GM19463 (cell line): ENCODE measurements around the gene TMEM140.

Source experiments
- ATAC-seq: cut with Tn5 transposase; IDR thresholded peaks from one replicate; pipeline ENCODE4 v1.9.1; 2021; ENCODE audit warnings: mild to moderate bottlenecking, moderate library complexity; ENCODE audit not compliant: unreplicated experiment

Gene TMEM140

DNA sequence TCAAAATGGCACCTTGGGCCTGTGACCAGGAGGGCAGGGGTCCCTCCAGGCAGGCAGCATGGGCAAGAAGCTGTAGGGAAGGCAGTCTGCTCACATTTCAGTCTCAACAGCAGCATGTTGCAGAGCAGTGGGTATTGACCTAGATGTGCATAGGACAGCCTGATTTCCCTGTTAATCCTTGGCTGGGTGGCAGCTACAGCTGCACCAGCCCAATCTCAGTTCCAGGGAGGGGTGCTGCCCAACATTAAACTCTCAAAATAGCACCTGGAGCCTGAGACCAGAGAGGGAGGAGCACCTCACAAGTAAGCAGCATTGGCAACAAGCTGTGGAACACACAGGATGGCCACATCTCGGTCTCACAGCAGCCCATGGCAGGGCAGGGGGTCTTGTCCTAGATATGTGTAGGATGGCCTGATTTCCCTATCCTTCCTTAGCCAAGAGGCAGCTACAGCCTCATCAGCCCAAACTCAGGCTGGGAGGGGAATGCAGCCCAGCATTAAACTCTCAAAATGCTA, 10.3 kb downstream of the TMEM140 start:
- no peak for ATAC-seq

DNA sequence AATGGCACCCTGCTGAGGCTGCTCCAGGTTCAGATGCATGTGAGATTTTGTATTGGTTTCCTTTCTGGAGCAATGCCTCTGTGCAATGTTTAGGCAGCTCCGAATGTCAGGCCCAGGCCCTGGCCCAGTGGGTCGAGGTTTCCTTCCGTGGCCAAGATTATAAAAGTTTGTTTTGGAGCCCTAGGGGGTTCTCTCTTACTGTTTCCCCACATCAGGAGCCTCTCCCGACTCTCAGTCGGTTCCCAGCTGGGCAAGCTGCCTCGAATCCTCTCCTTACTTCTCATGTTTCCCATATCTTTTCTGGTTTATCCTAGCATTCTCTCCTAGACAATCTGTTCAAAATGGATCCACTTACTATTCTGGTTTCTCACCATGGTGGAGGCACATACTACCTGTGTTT, 11.0 kb downstream of the TMEM140 start:
- no peak for ATAC-seq

DNA sequence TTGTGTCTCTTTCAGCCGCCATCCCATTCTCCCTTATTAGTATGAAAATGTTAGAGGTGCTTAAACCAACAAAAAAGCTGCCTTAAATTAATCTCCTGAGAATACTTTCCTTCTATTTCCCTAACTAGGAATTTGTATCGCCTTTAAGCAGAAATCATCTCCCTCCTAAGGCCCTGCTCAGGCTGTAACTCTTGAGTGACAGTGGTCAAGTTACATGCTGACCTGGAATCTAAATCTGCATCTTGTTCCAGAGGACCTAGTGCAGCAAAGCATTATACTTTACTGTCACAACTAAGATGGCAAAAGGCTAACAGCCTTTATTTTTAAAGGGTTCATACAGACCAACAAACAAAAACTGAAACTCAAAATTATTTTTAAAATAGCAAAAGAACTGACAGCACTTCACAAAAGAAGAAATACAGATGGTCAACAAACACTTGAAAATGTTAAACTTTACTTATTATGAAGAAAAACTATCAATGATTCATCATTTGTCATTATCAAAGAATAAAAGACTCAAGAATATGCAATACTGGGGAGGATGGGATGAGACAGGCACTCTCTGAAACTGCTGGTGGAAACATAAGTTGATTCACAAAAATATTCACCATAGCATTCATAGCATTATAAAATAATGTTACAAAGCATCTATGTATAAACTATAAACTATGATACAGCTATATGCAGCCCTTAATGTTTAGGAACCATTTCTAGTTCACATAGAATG, 11.7 kb downstream of the TMEM140 start:
- no peak for ATAC-seq

DNA sequence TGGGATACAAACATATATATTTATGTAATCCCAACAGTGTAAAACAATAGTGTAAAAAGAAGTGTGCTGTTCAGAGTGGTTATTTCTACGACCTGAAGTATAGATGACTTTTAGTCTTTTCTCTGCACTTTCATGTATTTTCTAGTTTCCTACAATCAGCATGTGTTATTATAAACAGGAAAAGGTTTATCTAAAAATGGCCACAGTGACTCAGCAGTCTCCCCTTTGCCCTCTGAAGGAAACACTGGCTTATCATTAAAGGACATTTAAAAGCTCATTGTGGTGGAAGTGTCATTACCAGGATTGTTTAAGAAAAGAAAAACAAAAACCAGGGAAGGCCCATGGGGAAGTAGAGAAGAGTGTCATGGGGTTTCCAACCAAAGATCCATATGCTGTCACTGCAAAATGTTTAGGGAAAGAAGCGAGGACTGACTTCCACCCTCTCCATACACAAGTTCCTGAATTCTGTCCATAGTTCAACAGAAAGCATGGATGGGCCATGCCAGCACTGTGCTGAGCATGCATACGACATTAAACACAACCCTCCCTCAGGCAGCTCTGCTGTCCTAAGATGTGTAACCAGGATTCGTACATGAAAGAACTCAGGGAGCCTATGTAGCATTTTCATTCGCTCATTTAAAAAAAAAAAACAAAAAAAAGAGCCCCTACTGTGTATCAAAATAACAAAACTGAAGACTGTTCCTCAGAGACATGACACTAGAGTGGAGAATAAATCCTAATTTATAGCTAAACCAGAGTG, 12.4 kb downstream of the TMEM140 start:
- ATAC-seq = peak; percentile 49

DNA sequence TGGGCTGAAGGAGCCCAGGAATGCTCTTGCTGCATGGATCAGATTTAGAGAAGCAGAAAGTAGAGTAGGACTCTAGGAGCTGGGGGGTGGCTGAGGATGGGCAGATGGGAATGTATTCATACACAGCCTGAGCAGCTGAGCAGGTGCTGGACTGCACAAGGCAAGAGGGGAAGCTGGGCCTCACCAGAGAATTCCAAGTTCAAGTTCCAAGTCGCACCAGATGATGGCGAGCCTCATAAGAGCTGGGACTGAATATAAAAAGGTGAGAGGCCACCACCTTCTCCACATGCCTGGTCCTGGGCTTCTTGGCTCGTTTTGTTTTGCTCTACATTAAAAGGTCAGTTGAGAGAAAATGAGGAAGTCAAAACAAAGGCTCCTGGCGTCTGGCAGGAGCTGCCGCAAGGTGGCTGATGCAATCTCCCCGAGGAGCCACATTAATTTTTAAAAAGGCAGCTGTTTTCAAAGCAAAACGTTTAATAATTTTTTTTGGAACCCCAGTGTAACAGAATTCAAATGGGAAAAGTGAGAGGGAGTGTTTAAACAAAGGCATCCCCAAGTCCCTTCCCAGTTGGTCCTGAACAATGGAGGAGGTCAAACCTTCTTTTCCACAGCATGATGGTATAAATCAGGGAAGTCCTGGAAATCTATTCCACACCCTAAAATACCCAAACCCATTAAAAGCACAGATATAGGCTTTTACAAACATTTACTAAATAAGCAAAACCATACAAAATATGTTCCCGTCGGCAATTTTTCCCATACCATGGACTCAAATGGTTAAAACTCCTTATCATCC, 13.2 kb downstream of the TMEM140 start:
- no peak for ATAC-seq

DNA sequence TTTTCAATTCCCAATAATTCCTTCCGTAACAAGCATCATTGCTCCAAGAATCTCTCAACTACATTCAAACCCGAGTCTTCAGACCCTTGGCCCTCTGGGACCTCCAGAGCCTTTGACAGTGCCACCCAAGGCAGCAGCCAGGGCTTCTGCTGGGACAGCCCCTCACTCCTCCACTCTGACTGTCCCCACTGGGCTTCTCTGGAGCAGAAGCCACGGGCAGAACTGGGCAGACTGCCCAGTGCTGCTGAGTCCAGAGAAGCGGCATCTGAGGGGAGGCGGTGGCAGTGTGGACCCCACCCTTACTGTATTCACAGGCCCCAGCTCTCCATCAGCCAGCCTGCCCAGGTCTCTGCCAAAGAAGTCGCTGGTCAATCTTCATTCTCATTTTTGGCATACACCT, 13.8 kb downstream of the TMEM140 start:
- ATAC-seq = no peak

DNA sequence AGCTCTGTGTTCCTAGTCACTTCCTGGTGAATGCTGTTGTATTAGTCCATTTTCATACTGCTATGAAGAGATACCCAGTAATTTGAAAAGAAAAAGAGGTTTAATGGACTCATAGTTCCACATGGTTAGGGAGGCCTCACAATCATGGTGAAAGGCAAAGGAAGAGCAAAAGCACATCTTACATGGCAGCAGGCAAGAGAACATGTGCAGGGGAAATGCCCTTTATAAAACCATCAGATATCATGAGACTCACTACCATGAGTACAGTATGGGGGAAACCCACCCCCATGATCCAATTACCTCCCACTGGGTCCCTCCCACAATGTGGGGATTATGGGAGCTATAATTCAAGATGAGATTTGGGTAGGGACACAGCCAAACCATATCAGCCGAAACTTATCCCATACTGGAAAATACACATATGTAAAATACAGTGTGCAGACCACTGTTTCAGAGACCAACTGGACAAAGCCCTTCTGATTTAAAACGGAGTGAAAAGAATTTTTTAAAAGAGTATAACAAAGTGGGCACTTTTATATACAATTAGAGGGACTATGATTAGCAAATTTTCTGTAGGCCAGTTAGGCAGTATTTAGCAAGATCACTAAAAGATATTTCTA, 14.6 kb downstream of the TMEM140 start:
- no peak for ATAC-seq

DNA sequence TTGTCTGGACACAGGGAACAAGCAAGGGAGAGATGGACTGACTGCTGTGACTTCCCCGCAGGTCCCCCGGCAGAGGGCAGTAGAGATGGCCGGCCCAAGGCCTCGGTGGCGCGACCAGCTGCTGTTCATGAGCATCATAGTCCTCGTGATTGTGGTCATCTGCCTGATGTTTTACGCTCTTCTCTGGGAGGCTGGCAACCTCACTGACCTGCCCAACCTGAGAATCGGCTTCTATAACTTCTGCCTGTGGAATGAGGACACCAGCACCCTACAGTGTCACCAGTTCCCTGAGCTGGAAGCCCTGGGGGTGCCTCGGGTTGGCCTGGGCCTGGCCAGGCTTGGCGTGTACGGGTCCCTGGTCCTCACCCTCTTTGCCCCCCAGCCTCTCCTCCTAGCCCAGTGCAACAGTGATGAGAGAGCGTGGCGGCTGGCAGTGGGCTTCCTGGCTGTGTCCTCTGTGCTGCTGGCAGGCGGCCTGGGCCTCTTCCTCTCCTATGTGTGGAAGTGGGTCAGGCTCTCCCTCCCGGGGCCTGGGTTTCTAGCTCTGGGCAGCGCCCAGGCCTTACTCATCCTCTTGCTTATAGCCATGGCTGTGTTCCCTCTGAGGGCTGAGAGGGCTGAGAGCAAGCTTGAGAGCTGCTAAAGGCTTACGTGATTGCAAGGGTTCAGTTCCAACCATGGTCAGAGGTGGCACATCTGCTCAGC, 16.6 kb downstream of the TMEM140 start:
- no peak for ATAC-seq

DNA sequence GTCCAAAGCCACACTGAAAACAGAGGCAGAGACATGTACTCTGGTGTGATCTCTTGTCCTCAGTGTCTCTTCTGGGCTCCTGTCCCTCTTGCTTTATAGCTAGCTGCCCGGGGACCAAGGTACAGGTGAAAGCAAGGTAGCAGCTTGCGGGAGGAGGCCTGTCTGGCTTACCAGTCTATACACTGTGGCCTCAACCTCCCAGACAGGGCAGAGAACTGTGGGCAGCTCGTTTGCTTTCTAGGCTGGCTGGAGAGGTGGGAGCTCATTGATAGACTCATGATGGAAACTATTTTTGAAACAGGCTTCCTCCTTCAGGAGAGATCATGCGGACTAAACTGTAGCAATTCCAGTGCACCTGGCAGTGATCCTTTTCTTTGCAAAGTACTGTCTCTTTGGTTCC, 18.0 kb downstream of the TMEM140 start:
- ATAC-seq = no peak

DNA sequence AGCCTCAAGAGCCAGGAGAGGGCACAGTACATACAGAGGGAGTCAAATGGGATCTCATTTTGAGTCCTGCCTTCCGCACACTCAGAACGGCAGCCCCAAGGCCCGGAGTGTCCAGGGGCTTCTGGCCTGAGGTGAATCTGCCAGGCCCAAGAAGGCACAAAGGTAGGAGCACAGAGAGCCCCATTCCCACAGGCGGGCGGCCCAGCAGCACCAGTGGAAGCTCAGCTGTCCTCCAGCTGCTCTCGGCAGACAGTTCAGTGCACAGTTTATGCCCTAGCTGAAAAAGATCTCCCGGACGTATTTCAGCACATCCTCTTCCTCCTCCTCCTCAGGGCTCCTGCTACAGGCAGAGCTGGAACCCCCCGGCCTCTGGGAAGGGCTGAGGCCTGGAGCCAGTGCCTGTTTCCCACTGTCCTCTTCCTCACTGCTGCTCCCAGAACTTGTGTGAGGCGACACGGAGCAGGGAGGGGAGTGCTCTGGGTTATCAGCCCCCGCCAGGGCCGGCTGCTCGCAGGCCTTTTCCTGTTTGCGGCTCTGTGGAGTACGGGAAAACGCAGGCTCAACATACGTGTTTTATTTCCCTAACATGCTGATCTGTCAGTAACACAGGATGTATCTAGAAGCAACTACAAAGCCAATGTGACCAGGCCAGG, 18.6 kb downstream of the TMEM140 start:
- no peak for ATAC-seq

DNA sequence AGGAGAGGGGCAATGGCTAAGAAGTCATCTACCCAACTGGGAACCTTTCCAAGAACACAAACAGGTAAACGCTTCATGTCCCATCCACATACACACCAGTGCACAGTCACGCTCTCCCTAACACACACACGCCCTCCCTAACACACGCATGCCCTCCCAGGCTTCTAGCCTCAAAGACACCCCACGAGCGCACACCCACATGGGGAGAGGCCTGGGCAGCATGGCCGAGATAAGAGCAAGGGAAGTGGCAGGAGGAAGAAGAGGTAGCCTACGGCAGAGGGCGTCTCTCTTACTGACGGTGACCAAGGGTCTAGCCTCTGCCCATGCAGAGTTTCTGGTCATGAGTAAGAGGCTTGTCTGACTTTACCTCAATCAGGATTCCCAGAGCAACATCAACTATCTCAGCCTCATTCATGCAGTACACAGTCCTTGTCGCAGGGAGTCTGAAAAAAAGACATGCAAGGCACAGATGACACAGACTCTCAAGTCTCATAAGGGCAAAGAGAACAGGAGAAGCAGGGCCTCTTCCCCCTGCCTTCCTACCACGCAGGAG, 19.6 kb downstream of the TMEM140 start:
- ATAC-seq = no peak

DNA sequence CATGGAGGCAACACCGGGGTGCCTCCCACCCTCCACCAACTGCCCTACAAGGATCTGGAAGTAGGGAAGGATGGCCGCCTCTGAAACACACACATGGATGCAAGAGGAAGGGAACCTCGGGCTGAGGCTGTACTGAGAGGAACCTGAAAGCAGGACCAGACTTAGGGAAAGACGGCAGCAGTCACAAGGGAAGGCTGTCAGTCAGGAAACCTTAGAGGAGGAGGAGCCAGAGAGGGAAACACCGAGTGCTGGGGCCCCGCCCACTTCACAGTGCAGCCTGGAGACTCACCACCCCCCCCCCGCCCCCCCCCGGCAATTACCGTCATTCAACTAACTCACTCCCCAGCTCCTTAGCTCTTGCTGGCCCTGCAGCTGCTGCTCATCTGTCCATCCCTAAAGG, 20.1 kb downstream of the TMEM140 start:
- ATAC-seq = no peak

DNA sequence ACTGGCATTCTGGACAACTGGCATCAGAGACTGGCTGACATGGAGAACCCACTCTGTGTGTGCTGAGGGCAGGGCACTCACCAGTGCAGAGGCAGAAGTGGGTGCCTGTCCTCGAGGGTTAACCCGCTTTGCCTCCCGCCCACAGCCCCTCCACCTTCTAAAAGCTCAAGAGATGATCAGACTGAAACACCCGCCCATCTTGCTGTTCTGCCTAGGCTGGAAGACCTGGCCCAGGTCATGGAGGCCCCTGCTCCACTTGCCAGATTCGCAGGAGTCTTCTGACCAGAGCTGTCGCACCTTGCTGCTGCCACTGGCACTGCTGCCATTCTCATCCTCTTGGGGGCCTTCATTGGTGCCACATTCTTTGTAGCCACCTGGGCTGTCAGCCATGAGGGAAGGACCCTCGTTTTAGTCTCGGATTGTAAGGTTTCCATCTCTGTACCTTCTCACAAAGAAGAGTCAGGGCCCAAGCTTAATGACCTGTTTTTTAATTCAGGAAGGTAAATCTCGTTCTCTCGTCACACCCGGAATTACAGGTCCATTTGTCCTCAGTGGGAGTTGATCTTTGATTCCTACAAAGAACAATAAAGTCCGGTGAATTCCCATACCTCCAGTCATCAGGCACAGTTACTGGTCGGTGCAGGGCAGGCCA, 20.7 kb downstream of the TMEM140 start:
- no peak for ATAC-seq

DNA sequence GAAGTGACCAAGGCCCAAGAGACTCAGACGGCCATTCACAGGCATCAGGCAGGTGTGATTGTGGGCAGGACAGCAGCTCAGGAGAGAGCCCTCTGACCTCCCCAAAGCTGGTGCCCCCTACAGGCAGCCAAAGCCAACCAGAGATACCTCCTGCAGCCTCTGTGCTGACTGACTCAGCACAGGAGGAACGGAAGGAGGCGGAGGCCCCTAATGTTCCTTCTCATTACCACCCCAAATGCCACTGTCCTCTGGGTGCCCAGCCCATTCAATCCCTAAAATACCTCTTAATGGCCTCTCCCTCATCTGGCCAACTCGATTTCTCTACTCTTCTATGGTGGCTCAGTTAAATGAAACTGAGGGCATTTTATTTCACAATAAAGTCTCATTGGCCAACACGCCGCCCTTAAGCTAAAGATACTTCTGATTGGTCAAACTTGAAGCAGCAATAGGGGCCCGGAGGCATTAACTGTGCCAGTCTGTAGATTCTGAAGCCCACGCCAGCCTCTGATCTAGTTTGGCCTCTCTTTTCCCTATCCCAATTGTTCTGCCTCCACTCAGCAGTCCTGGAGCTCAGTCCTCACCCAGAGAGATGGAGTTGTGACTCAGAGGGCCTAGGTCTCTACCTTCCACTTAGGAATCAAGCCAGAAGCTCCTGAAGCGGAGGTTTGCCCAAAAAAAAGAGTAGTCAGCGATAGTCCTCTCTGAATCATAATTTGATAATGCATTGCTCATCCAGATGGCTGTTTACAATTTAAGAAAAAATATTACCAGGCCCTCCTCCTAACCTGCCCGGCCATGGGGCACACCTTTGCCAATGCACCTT, 21.5 kb downstream of the TMEM140 start:
- peak; percentile 38 for ATAC-seq

DNA sequence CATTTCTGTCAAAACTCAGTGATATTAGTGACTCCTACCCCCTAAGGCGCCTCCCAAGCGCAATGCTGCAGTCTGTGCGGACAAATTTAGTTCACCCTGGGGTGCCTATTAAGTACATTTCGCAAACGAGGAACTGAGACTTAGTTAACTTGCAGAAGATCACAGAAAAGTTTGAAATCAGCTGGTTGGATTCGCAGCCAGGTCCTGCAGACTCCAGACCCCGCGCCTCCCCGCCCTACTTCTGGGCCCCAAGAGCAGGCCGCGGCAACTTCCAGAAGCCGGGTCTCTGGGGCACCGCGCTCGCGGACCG, 22.0 kb downstream of the TMEM140 start:
- ATAC-seq = no peak

DNA sequence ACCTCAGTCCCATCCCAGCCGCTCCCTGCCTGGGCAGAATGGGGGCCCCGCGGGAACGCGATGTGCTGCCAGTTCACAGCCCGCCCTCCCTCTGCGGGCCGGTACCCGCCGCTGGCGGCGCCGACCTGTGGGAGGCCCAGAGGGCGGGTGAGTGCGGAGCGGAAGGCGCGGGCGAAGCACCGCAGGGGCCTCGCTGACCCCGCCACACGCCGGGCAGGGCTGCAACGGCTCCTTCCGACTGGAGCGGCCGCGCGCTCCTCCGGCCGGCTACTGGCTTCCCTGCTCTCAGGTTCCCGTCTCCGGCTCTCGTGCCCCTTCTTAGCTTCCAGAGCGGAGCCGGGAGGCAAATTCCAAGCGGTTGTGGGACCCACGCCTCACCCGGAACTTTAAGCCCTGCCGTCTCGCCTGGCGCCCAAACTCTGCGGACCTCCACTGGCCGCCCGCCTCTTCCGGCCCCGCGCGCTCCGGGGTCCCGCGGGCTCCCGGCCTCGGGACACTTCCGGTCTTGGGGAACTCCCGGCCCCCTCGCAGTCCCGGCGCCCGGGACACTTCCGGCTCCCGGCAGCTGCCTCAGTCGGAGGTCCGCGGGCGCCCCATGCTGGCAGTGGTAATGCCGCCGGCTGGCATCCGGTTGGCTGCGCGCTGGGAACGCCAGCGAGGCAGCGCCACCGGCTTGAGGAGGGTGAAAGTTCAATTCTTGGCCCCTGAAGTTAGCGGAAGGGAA, 22.6 kb downstream of the TMEM140 start, which contains the start of gene CYREN:
CYREN (minus strand) TSS at position 434 of the 724 bp plus-strand sequence. CDS start 1,785 bp downstream, outside the sequence.
- peak; percentile 61 for ATAC-seq

DNA sequence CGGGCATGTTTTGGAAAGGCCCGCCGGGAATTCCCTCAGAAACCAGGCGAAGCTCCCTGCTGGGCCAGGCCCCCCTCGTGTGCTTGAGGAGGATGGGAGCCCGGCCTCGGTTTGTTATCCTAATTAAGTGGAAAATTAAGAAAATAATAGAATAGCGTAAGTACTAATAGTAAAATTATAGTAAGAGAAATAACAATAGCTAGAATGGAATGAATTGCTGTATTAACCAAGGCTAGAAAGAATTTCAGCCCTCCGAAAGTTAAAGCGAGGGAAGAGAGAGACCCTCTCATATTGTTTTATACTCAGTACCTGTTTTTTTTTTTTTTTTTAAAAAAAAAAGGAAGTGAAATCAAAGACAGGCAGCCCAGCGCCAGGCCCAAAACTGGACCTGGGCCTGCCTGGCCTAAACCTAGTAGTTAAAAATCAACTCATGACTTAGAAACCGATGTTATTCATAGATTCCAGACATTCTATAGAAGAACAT, 23.2 kb downstream of the TMEM140 start:
- peak; percentile 11 for ATAC-seq
